Measurements from ENCODE around the gene PAQR8. TPM values are rescaled to one million over a fixed set of nuclear protein-coding genes. Genes with fewer than 3 reads are reported as not detected.

The PAQR8 gene
- total and polyA plus RNA-seq, 2 of the 13 experiments (the other 11 are each of a cell fraction or from before 2014, with no cell fraction given) = 37.7 to 50.7 TPM

GRCh38 chr6:52362443-52363227, 684 bp downstream of the PAQR8 start (continued):
- TF ChIP-seq CHD2 (IDR thresholded peaks at IDR 0.05; ENCODE audit: low read depth, low read length) (no peak), ZNF546 (CRISPR knock-in tag; conservative IDR thresholded peaks at IDR 0.05) (peak; percentile 74), ZNF746 (CRISPR knock-in tag; IDR thresholded peaks at IDR 0.05) (no peak), SP140L (CRISPR knock-in tag; IDR thresholded peaks at IDR 0.05; ENCODE audit: borderline replicate concordance) (no peak), HOXD1 (CRISPR knock-in tag; IDR thresholded peaks at IDR 0.05) (no peak), ZNF687 (CRISPR knock-in tag; IDR thresholded peaks at IDR 0.05) (peak; percentile 79), ZNF569 (CRISPR knock-in tag; IDR thresholded peaks at IDR 0.05; ENCODE audit: borderline replicate concordance) (0 out of 2 replicates have a peak, but pooled peaks have one; percentile 49), NR2F1 (CRISPR knock-in tag; IDR thresholded peaks at IDR 0.05) (no peak), ZNF766 (CRISPR knock-in tag; IDR thresholded peaks at IDR 0.05; ENCODE audit: borderline replicate concordance) (no peak), TBP (CRISPR knock-in tag; IDR thresholded peaks at IDR 0.05) (no peak), ZNF776 (CRISPR knock-in tag; IDR thresholded peaks at IDR 0.05) (peak; percentile 13; the same call in 1 of the 2 replicates), DZIP1 (CRISPR knock-in tag; IDR thresholded peaks at IDR 0.05) (no peak), AKAP8 (CRISPR knock-in tag; IDR thresholded peaks at IDR 0.05) (no peak), ZNF296 (CRISPR knock-in tag; conservative IDR thresholded peaks at IDR 0.05) (no peak; the same call in 1 of the 2 replicates), DR1 (CRISPR knock-in tag; IDR thresholded peaks at IDR 0.05) (no peak; the same call in 1 of the 2 replicates), ZNF530 (CRISPR knock-in tag; IDR thresholded peaks at IDR 0.05; ENCODE audit: low read depth) (no peak), SATB2 (CRISPR knock-in tag; IDR thresholded peaks at IDR 0.05) (no peak), ZNF710 (CRISPR knock-in tag; IDR thresholded peaks at IDR 0.05; ENCODE audit: borderline replicate concordance) (no peak), HNF4G (IDR thresholded peaks at IDR 0.05; ENCODE audit: borderline replicate concordance, low read depth, low read length) (no peak), HNF4G (CRISPR knock-in tag; IDR thresholded peaks at IDR 0.05; ENCODE audit: borderline replicate concordance, low read depth) (no peak), GATAD1 (CRISPR knock-in tag; IDR thresholded peaks at IDR 0.05) (peak; percentile 0; the same call in 1 of the 2 replicates)
